ENCODE results near the gene ZNF343. TPM values are rescaled to one million over a fixed set of nuclear protein-coding genes. Genes with fewer than 3 reads are reported as not detected.

Gene ZNF343
- total and polyA plus RNA-seq, 8 donors, result 0.58 to 14.3 (median 4.4) TPM

DNA sequence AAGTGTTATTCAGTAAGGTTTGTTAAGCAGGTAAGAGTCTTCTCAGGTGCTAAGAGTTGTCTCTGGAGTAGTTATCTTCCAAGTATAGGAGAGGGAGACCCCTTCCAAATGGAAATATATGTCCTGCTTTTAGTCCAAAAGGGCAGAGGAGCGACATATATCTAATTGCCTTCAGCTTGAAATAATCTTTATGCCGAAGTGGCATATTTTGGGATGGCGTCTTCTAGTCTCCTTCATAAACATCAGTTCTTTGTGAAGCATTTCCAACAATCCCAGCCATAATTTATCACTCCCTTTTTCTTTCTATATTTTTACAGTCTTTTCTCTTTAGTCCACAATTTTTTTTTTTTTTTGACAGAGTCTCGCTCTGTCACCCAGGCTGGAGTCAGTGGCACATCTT lies 33.6 kb upstream of the ZNF343 start:
- Histone ChIP-seq H3K9me3 (no peaks in the 10 kb centered on the region), H3K4me1 (no peaks in the 10 kb centered on the region), H3K36me3 (no peaks in the 10 kb centered on the region), H3K4me3 (no peak overlapping the region), H3K27me3 (peaks cover 0 to 61% (median 22%) of the 10 kb centered on the region in 3 donors), H3K27ac (no peak overlapping the region)
- 88 to 93% (median 91%) methylated on average over 4 of the region's 4 CpGs for WGBS, 5 donors
- intact Hi-C loops (cut with DNase I; ENCODE audit: low total_unique reads), result no loop called here
- no peak for TF ChIP-seq EP300 (IDR thresholded peaks at IDR 0.05)
- no peak for TF ChIP-seq POLR2AphosphoS5 (IDR thresholded peaks at IDR 0.05)
- TF ChIP-seq, protein P1, sequence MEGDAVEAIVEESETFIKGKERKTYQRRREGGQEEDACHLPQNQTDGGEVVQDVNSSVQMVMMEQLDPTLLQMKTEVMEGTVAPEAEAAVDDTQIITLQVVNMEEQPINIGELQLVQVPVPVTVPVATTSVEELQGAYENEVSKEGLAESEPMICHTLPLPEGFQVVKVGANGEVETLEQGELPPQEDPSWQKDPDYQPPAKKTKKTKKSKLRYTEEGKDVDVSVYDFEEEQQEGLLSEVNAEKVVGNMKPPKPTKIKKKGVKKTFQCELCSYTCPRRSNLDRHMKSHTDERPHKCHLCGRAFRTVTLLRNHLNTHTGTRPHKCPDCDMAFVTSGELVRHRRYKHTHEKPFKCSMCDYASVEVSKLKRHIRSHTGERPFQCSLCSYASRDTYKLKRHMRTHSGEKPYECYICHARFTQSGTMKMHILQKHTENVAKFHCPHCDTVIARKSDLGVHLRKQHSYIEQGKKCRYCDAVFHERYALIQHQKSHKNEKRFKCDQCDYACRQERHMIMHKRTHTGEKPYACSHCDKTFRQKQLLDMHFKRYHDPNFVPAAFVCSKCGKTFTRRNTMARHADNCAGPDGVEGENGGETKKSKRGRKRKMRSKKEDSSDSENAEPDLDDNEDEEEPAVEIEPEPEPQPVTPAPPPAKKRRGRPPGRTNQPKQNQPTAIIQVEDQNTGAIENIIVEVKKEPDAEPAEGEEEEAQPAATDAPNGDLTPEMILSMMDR (IDR thresholded peaks at IDR 0.05), result no peak
- TF ChIP-seq POLR2A (IDR thresholded peaks at IDR 0.05), result no peak
- DNase-seq, result no peak

DNA sequence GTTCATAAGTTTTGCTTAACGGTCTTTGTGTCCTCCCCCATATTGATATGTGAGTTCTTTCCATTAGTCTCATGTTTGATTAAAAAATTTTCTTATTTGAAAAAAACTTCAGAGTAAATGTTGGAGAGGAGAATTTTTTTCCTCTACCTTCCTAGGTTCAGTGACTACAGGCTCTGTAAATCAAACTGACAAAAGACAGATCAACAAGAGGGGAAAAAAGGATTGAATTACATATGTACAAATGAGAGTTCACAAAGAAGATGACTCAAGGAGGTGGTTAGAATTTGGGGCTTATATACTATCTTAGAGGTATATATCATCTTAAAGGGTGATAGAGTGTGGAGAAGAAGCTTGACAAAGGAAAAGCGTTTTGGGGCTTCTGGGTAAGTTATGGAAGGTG lies 33.2 kb upstream of the ZNF343 start:
- no peaks in the 10 kb centered on the region for H3K36me3 ChIP-seq
- no peaks in the 10 kb centered on the region for H3K4me1 ChIP-seq
- intact Hi-C loops (cut with DNase I; ENCODE audit: low total_unique reads), result no loop called here
- no peaks in the 10 kb centered on the region for H3K9me3 ChIP-seq
- H3K27me3 ChIP-seq, result peaks cover 0 to 65% (median 24%) of the 10 kb centered on the region in 3 donors
- TF ChIP-seq EP300 (IDR thresholded peaks at IDR 0.05) (no peak), POLR2AphosphoS5 (IDR thresholded peaks at IDR 0.05) (no peak), POLR2A (IDR thresholded peaks at IDR 0.05) (no peak)
- TF ChIP-seq, protein P1 (IDR thresholded peaks at IDR 0.05), result no peak
- 76 to 86% (median 84%) methylated on average over 2 of the region's 2 CpGs for WGBS, 5 donors
- no peak overlapping the region for H3K4me3 ChIP-seq
- no peak for DNase-seq
- no peak overlapping the region for H3K27ac ChIP-seq

DNA sequence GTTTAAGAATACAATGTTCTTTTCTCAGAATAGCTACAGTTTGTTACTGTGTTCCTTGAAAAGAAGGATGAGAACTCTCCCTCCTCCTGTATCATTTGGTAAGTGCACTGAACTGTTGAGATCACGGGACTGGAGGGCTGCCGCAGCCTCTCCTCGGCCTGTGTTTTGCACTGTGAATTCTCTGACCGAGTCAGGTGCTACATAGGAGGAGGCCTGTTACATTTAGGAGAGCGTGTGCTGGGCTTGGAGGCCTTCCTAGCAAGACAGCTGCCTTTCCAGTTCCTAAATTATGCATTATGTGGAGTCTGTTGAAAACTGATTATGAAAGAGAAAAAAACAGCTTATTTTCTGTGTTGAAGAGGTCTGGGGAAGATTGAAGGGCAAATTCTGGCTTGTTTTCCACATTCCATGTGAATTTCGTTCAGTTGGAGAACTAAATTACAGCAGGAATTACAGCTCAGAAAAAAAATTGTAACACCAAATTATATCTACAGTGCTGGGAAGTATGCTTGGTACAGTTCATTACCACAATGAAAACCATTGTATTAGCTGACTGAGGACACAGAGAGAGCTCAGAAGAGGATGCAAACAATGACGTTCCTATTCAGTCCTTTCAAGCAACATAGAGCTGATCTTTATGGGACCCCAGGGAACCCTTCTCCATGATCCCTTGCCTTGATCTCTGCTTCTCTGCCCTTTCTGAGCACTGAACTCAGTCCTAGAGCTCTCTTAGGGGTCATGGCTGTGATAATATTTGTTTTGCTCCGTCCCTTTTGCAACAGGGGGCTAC lies 30.4 kb upstream of the ZNF343 start:
- TF ChIP-seq, protein P1 (IDR thresholded peaks at IDR 0.05), result no peak
- TF ChIP-seq POLR2A (IDR thresholded peaks at IDR 0.05) (no peak), EP300 (IDR thresholded peaks at IDR 0.05) (no peak), POLR2AphosphoS5 (IDR thresholded peaks at IDR 0.05) (no peak)
- Histone ChIP-seq H3K9me3 (no peaks in the 10 kb centered on the region), H3K27me3 (peaks cover 0 to 74% (median 43%) of the 10 kb centered on the region in 3 donors), H3K36me3 (no peaks in the 10 kb centered on the region), H3K4me1 (no peaks in the 10 kb centered on the region), H3K4me3 (no peak overlapping the region), H3K27ac (no peak overlapping the region)
- WGBS, 5 donors, result 50 to 59% (median 58%) methylated on average over 8 of the region's 8 CpGs
- intact Hi-C loops (cut with DNase I; ENCODE audit: low total_unique reads), result loop anchor here (10.0 kb wide), 1 partner anchor 106 kb away; no protein-coding TSS in a partner anchor
- DNase-seq, result no peak

DNA sequence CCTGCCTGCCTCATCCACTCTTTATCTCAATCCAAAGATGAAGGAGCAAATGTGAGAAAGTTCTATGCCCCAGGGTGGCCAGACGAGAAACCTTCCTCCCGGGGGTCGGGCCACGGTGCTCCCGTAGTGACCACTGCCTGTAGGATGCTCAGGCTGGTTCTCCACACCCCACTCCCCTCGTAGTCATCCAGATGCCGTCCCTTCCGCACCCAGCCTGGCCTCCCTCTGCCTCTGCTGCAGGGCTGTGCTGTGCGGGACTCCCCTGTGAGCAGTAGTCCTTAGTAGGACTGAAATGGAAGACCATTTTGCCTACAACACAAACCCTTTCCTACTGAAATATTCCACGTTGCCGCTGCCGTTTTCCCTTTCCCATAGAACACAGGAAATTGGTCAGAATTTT lies 29.6 kb upstream of the ZNF343 start:
- H3K27ac ChIP-seq, result no peak overlapping the region
- H3K27me3 ChIP-seq, result peaks cover 0 to 79% (median 43%) of the 10 kb centered on the region in 3 donors
- WGBS, 5 donors, result 64 to 82% (median 73%) methylated on average over 12 of the region's 12 CpGs
- no peak for DNase-seq
- H3K9me3 ChIP-seq, result no peaks in the 10 kb centered on the region
- no peak overlapping the region for H3K4me3 ChIP-seq
- intact Hi-C loops (cut with DNase I; ENCODE audit: low total_unique reads), result loop anchor here (10.0 kb wide), 1 partner anchor 106 kb away; no protein-coding TSS in a partner anchor
- no peaks in the 10 kb centered on the region for H3K36me3 ChIP-seq
- TF ChIP-seq, protein P1 (IDR thresholded peaks at IDR 0.05), result no peak
- TF ChIP-seq EP300 (IDR thresholded peaks at IDR 0.05), result no peak
- no peak for TF ChIP-seq POLR2A (IDR thresholded peaks at IDR 0.05)
- TF ChIP-seq POLR2AphosphoS5 (IDR thresholded peaks at IDR 0.05), result no peak
- no peaks in the 10 kb centered on the region for H3K4me1 ChIP-seq
